SK-N-SH (cell line): ENCODE data around the gene C14orf132. TPM values are rescaled to one million over a fixed set of nuclear protein-coding genes. Genes with fewer than 3 reads are reported as not detected.

Experiments
- CTCF ChIA-PET: fragments of 300-600, 350-600 bp; formaldehyde crosslinking; extraction: SDS; loops from one replicate; lab custom pipeline; 2021; lab: Yijun Ruan, JAX
- POLR2A ChIA-PET: fragments of 350-600 bp; sonication (Branson Sonifier 250); formaldehyde crosslinking; extraction: SDS; loops from one replicate; lab custom pipeline; 2020; ENCODE audit warnings: antibody characterized with exemption, inconsistent platforms; lab: Yijun Ruan, JAX
- DNase-seq: peaks from one replicate; pipeline ENCODE4 v3.0.0; 2012
- H2AFZ ChIP-seq: fragments of 200-600 bp; sonication (generic); 2 replicates; pipeline ENCODE4 v1.8.1; 2016; ENCODE audit warnings: antibody characterized with exemption, mild to moderate bottlenecking, low read depth
- H3F3A ChIP-seq: fragments of 200-600 bp; sonication (generic); replicated peaks from 2 replicates; pipeline ENCODE3; 2016; ENCODE audit warnings: antibody characterized with exemption, mild to moderate bottlenecking; ENCODE audit not compliant: insufficient read depth
- H3K27ac ChIP-seq, 2 experiments: fragments of 200-500 bp in 1 of 2; fragments of 200-600 bp in 1 of 2; sonication (Bioruptor generic) in 1 of 2; sonication (generic), shearing (Covaris generic) in 1 of 2; 2 replicates each; pipeline versions ENCODE4 v1.5.1 to v1.6.1; 2014 to 2016; ENCODE audit warnings: low read depth in 2 of 2, inconsistent platforms in 1 of 2, low read length in 1 of 2, mild to moderate bottlenecking in 1 of 2, mixed read lengths in 1 of 2
- H3K27me3 ChIP-seq: fragments of 200-600 bp; sonication (generic), shearing (Covaris generic); 2 replicates; pipeline ENCODE4 v1.6.1; 2016; ENCODE audit warnings: mixed run types; ENCODE audit not compliant: insufficient read depth
- H3K36me3 ChIP-seq, 2 experiments: fragments of 200-500 bp in 1 of 2; fragments of 200-600 bp in 1 of 2; sonication (Bioruptor generic) in 1 of 2; sonication (generic) in 1 of 2; replicated peaks in 1 of 2; 2 replicates each; pipeline versions ENCODE3 to v1.5.1; 2014 to 2016; ENCODE audit warnings: low read length in 1 of 2, mild to moderate bottlenecking in 1 of 2; ENCODE audit not compliant: insufficient read depth in 2 of 2, control insufficient read depth in 1 of 2
- H3K4me1 ChIP-seq, 2 experiments: fragments of 200-500 bp in 1 of 2; fragments of 200-600 bp in 1 of 2; sonication (Bioruptor generic) in 1 of 2; sonication (generic), shearing (Covaris generic) in 1 of 2; 2 replicates each; pipeline versions ENCODE4 v1.5.1 to v1.6.1; 2014 to 2016; ENCODE audit warnings: low read depth in 1 of 2, low read length in 1 of 2, mixed run types in 1 of 2; ENCODE audit not compliant: insufficient read depth in 2 of 2, control insufficient read depth in 1 of 2
- H3K4me2 ChIP-seq: fragments of 200-600 bp; sonication (generic), shearing (Covaris generic); 2 replicates; pipeline ENCODE4 v1.6.1; 2017; ENCODE audit warnings: mixed run types
- H3K4me3 ChIP-seq, 2 experiments: fragments of 200-500 bp in 1 of 2; fragments of 200-600 bp in 1 of 2; sonication (Bioruptor generic) in 1 of 2; sonication (generic), shearing (Covaris generic) in 1 of 2; 2 replicates each; pipeline versions ENCODE4 v1.5.1 to v1.8.1; 2014 to 2016; ENCODE audit warnings: low read depth in 2 of 2, inconsistent platforms in 1 of 2, low read length in 1 of 2, mild to moderate bottlenecking in 1 of 2, mixed read lengths in 1 of 2, moderate library complexity in 1 of 2
- H3K79me2 ChIP-seq: fragments of 200-600 bp; sonication (generic); 2 replicates; pipeline ENCODE4 v1.8.1; 2017; ENCODE audit warnings: mild to moderate bottlenecking; ENCODE audit not compliant: insufficient read depth
- H3K9ac ChIP-seq: fragments of 200-600 bp; sonication (generic); 2 replicates; pipeline ENCODE4 v1.6.1; 2017; ENCODE audit warnings: mixed run types
- H3K9me2 ChIP-seq: fragments of 200-600 bp; sonication (generic); 2 replicates; pipeline ENCODE4 v1.6.1; 2017; ENCODE audit warnings: mixed run types
- H3K9me3 ChIP-seq: fragments of 200-600 bp; sonication (generic); 2 replicates; pipeline ENCODE4 v1.6.1; 2017; ENCODE audit warnings: mixed run types, mild to moderate bottlenecking, moderate library complexity
- H4K20me1 ChIP-seq: fragments of 200-600 bp; sonication (generic); 2 replicates; pipeline ENCODE4 v1.6.1; 2017; ENCODE audit warnings: mild to moderate bottlenecking, mixed run types; ENCODE audit not compliant: insufficient read depth
- CHD2 ChIP-seq: fragments of 150-350 bp; IDR thresholded peaks from 2 replicates; pipeline ENCODE4 v1.6.1; 2018; ENCODE audit warnings: low read length; ENCODE audit not compliant: partially characterized antibody
- EP300 ChIP-seq, 2 experiments: IDR thresholded peaks; 2 replicates each; pipeline versions ENCODE4 v1.4.0 to v1.6.1; 2012; ENCODE audit warnings: borderline replicate concordance in 1 of 2, low read depth in 1 of 2, low read length in 1 of 2
- EZH2phosphoT487 ChIP-seq: fragments of 200-600 bp; sonication (generic); IDR thresholded peaks from 2 replicates; pipeline ENCODE4 v1.6.1; 2017; ENCODE audit warnings: low read depth, mixed run types, mild to moderate bottlenecking, antibody characterized with exemption, moderate library complexity, borderline replicate concordance
- FOSL2 ChIP-seq: IDR thresholded peaks from 2 replicates; pipeline ENCODE4 v1.4.0; 2012; ENCODE audit warnings: low read depth, mild to moderate bottlenecking, moderate library complexity, borderline replicate concordance
- GABPA ChIP-seq: IDR thresholded peaks from 2 replicates; pipeline ENCODE4 v1.4.0; 2012; ENCODE audit warnings: low read depth, mild to moderate bottlenecking
- JUND ChIP-seq: IDR thresholded peaks from 2 replicates; pipeline ENCODE4 v1.4.0; 2012
- MEF2A ChIP-seq: IDR thresholded peaks from 2 replicates; pipeline ENCODE4 v1.4.0; 2012; ENCODE audit warnings: low read depth, borderline replicate concordance
- MXI1 ChIP-seq: IDR thresholded peaks from 2 replicates; pipeline ENCODE4 v1.6.1; 2012; ENCODE audit warnings: mild to moderate bottlenecking, low read depth, low read length, improper control_type of control experiment
- NFIC ChIP-seq: IDR thresholded peaks from 2 replicates; pipeline ENCODE4 v1.4.0; 2012; ENCODE audit warnings: borderline replicate concordance
- NRF1 ChIP-seq: IDR thresholded peaks from 2 replicates; pipeline ENCODE4 v1.6.1; 2012; ENCODE audit warnings: low read depth, mild to moderate bottlenecking, low read length
- POLR2AphosphoS5 ChIP-seq: IDR thresholded peaks from 2 replicates; pipeline ENCODE4 v1.6.1; 2012; ENCODE audit warnings: low read depth, low read length
- TEAD4 ChIP-seq: IDR thresholded peaks from 2 replicates; pipeline ENCODE4 v1.4.0; 2012; ENCODE audit warnings: mild to moderate bottlenecking, borderline replicate concordance; ENCODE audit not compliant: insufficient read depth
- WGBS: methylation state at CpG from one replicate; pipeline ENCODE4 v1.1.6; 2017; ENCODE audit warnings: low lambda C conversion rate; 5-methylcytosine and 5-hydroxymethylcytosine counted together
- polyA plus RNA-seq, 3 experiments: library from polyadenylated mRNA; depleted of rRNA; stranded (reverse); fragments of >200 nt; gene quantifications; 2 replicates each; pipeline ENCODE4 v1.2.3, GENCODE V29; 2012
- TF ChIP-seq, protein P1 (sequence below): IDR thresholded peaks from 2 replicates; pipeline ENCODE4 v1.4.0; 2012; ENCODE audit warnings: low read depth, borderline replicate concordance
- TF ChIP-seq, protein P2 (sequence below): fragments of 150-350 bp; IDR thresholded peaks from 2 replicates; pipeline ENCODE4 v1.6.1; 2017; ENCODE audit warnings: antibody characterized with exemption, low read length, low read depth, borderline replicate concordance
- TF ChIP-seq, protein P3 (sequence below): IDR thresholded peaks from 2 replicates; pipeline ENCODE4 v1.4.0; 2012; ENCODE audit warnings: low read depth, borderline replicate concordance

The C14orf132 gene
- polyA plus RNA-seq, 1 of the 3 experiments (the other 2 are of a cell fraction) = 5.5 TPM

DNA sequence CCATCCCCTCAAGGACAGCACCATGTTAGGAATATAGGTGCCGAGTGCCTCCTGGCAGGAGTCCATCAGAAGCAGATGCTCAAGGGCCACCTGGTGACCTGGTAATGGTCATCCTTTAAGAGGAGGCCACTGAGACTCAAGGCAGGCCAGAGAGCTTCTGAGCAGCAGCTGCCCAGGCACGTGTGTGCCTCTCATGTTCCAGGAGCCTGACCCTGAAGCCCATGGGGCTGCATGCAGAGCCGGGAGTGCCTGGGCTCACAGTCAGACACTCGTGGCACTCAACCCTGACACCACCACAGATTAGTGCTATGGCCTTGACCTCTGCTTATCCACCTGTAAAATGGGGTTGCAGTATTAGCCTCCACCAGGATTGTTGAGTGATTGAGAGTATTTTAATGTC is 45.6 kb downstream of the C14orf132 start (continued):
- TF ChIP-seq, protein P1, sequence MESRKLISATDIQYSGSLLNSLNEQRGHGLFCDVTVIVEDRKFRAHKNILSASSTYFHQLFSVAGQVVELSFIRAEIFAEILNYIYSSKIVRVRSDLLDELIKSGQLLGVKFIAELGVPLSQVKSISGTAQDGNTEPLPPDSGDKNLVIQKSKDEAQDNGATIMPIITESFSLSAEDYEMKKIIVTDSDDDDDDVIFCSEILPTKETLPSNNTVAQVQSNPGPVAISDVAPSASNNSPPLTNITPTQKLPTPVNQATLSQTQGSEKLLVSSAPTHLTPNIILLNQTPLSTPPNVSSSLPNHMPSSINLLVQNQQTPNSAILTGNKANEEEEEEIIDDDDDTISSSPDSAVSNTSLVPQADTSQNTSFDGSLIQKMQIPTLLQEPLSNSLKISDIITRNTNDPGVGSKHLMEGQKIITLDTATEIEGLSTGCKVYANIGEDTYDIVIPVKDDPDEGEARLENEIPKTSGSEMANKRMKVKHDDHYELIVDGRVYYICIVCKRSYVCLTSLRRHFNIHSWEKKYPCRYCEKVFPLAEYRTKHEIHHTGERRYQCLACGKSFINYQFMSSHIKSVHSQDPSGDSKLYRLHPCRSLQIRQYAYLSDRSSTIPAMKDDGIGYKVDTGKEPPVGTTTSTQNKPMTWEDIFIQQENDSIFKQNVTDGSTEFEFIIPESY = no peak
- no peak for TF ChIP-seq MXI1

DNA sequence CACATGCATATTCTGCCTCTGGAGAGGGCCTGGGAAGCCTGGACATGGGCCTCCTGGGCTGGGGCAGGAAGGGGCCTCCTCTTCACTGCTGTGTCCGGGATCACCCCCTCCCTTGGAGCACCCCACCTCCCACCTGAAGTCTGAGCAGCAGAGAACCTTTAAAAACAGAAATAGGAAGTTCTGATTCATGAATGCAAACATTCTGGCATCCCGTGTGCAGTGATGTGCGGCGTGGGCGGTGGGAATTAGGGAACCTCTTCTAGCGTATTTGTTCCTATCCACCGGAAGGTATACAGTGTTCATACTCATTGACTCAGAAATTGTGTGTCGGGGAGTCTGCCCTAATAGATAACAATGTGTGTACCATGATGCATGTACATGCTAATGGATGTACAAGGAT is 46.2 kb downstream of the C14orf132 start:
- WGBS = 90% methylated on average over 8 of the region's 8 CpGs
- Histone ChIP-seq H3K9ac (no peak overlapping the region), H3K4me1 (peaks cover 8 to 54% of the 10 kb centered on the region in 2 experiments; a peak in 3 of 4 replicates), H3K4me3 (no peak overlapping the region), H3K9me3 (no peaks in the 10 kb centered on the region), H4K20me1 (0 out of 2 replicates have a peak, but pooled peaks cover 2% of the 10 kb centered on the region), H3K4me2 (peak overlapping the region; percentile 58; the same call in 1 of the 2 replicates), H3K79me2 (no peaks in the 10 kb centered on the region; the same call in 1 of the 2 replicates), H3K27ac (peak overlapping the region; percentile 13 to 60; a peak in 3 of 4 replicates), H3K27me3 (no peaks in the 10 kb centered on the region), H3K36me3 (peaks cover 0 to 7% of the 10 kb centered on the region in 2 experiments), H2AFZ (peak overlapping the region; percentile 75; the same call in 1 of the 2 replicates), H3K9me2 (no peaks in the 10 kb centered on the region), H3F3A (no peaks in the 10 kb centered on the region)
- TF ChIP-seq CHD2 = no peak
- TF ChIP-seq EP300 (IDR thresholded peaks at IDR 0.05; ENCODE audit: borderline replicate concordance in 1 of 2, low read depth in 1 of 2, low read length in 1 of 2) = no peak
- no peak for TF ChIP-seq NRF1
- TF ChIP-seq POLR2AphosphoS5 = no peak
- no peak for TF ChIP-seq EZH2phosphoT487
- TF ChIP-seq NFIC = no peak
- TF ChIP-seq, protein P2, sequence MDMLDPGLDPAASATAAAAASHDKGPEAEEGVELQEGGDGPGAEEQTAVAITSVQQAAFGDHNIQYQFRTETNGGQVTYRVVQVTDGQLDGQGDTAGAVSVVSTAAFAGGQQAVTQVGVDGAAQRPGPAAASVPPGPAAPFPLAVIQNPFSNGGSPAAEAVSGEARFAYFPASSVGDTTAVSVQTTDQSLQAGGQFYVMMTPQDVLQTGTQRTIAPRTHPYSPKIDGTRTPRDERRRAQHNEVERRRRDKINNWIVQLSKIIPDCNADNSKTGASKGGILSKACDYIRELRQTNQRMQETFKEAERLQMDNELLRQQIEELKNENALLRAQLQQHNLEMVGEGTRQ = no peak
- no peak for TF ChIP-seq GABPA
- TF ChIP-seq MEF2A = no peak
- TF ChIP-seq JUND = no peak
- TF ChIP-seq TEAD4 = no peak
- no peak for TF ChIP-seq FOSL2
- TF ChIP-seq, protein P3, sequence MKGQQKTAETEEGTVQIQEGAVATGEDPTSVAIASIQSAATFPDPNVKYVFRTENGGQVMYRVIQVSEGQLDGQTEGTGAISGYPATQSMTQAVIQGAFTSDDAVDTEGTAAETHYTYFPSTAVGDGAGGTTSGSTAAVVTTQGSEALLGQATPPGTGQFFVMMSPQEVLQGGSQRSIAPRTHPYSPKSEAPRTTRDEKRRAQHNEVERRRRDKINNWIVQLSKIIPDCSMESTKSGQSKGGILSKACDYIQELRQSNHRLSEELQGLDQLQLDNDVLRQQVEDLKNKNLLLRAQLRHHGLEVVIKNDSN = no peak
- ChIA-PET CTCF (interaction anchor here (1.3 to 1.6 kb wide), 2 partner anchors 9 to 10 kb away, joined by 3 to 4 read pairs; no protein-coding TSS in a partner anchor), POLR2A (no interaction called here)
- no peak for DNase-seq
